LNCaP clone FGC (cell line): ENCODE results near the gene SSH2.

Source experiments
- DNase-seq: peaks from one replicate; pipeline ENCODE4 v3.0.0-alpha.2; 2011; ENCODE audit warnings: low read depth
- H3K4me3 ChIP-seq: 2 replicates; pipeline ENCODE4 v1.5.1; 2011; ENCODE audit warnings: mild to moderate bottlenecking, low read depth, low read length, control low read depth
- TF ChIP-seq, protein P1 (sequence below): IDR thresholded peaks from 2 replicates; pipeline ENCODE4 v1.5.1; 2012; ENCODE audit warnings: mild to moderate bottlenecking; ENCODE audit not compliant: control insufficient read depth, insufficient read depth; ENCODE audit errors: extremely low read depth

Gene SSH2

DNA sequence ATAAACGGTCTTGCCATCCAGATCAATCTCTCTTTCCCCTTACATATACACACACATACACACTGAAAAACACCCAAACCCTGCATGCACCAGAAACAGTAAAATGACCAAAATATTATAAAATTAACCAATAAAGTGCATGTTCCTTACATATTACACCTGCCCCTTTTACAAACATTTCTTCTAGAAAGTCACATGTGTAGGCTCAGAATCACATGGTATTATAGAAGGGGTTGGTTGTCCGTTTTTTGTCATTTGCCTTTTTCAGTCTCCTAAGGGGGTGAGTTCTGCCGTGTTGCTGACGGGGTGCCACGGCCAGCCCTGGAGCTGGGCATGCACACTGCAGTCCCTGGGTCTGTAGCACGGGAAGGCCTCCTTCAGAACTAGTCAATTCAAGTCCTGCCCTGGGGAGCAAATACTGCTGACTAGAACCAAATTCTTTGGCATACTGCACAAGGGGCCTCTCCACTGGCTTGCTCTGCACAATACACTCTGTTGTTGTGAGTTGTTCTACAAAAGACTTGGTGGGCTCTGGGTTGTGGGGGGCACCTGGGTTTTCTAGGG lies 299.3 kb downstream of the SSH2 start:
- TF ChIP-seq, protein P1, sequence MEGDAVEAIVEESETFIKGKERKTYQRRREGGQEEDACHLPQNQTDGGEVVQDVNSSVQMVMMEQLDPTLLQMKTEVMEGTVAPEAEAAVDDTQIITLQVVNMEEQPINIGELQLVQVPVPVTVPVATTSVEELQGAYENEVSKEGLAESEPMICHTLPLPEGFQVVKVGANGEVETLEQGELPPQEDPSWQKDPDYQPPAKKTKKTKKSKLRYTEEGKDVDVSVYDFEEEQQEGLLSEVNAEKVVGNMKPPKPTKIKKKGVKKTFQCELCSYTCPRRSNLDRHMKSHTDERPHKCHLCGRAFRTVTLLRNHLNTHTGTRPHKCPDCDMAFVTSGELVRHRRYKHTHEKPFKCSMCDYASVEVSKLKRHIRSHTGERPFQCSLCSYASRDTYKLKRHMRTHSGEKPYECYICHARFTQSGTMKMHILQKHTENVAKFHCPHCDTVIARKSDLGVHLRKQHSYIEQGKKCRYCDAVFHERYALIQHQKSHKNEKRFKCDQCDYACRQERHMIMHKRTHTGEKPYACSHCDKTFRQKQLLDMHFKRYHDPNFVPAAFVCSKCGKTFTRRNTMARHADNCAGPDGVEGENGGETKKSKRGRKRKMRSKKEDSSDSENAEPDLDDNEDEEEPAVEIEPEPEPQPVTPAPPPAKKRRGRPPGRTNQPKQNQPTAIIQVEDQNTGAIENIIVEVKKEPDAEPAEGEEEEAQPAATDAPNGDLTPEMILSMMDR = no peak
- DNase-seq = no peak
- H3K4me3 ChIP-seq = no peak overlapping the region

DNA sequence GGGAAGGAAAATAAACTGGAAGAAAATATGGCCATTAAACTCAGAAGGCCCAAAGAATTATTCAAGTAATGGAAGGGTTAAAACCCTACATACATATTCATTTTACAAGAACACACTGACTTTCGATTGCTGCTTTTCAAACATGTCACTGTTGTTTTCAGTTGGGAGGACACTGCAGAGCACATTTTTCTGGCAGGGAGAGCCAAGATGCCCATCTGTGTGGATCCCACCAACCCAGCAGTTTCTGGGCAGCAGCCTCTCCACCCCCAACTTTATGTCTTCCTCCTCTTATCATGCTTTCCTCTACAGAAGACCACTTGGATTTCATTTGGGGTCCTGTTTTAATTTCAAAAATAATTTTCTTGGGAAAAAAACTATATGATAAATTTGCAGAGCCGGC lies 300.2 kb downstream of the SSH2 start:
- no peak for DNase-seq
- TF ChIP-seq, protein P1 = no peak
- H3K4me3 ChIP-seq = no peak overlapping the region

DNA sequence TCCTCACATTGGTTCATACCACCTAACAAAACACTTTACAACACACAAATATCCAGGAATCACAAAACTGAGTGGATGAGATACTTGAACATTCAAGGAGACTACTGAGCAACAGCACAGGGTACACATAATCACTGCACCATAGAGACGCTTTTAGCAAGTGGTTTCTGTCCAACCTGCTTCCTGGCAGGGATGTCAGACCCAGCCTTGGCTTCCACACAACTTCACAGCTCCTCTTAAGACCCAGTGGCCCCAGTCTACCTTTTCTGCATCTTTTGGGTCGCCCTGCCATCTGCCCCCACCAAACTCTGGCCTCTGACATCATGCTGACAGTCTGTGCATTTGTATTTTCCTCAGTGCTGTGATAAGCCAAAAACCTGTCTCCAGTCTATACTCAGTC lies 301.4 kb downstream of the SSH2 start:
- TF ChIP-seq, protein P1 = no peak
- DNase-seq = no peak
- H3K4me3 ChIP-seq = no peak overlapping the region

DNA sequence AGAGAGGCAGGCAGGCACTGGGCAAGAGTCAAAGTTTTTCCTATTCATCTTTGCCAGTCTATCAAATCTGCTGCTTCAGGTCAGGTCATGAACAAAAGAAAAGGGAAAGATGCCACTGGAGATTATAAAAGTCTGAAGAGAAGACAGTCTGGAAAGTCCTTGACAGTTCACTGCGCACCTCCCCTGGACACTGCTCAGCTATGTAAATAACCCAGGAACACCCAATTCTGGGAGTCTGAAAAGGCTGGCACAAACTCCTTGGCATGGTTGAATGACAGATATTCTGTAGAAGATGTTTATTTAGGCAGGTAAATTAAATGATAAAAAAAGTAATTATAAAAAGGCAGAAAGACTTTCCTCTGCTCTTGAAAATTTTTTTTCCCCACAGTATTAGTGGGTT lies 302.1 kb downstream of the SSH2 start:
- TF ChIP-seq, protein P1 = no peak
- peak; percentile 97 for DNase-seq
- no peak overlapping the region for H3K4me3 ChIP-seq

- DNase-seq = no peak
- H3K4me3 ChIP-seq = no peak overlapping the region
- TF ChIP-seq, protein P1 = no peak
These were observed 304.8 kb downstream of the SSH2 start for GRCh38 chr17:29625037-29625750.

- no peak overlapping the region for H3K4me3 ChIP-seq
- DNase-seq = no peak
- TF ChIP-seq, protein P1 = no peak
These were observed 305.4 kb downstream of the SSH2 start for GRCh38 chr17:29624586-29624985.

GRCh38 chr17:29623283-29623647 lies 306.8 kb downstream of the SSH2 start:
- no peak overlapping the region for H3K4me3 ChIP-seq

More at GRCh38 chr17:29623283-29623647, 306.8 kb downstream of the SSH2 start:
- TF ChIP-seq, protein P1 = no peak
- no peak for DNase-seq
